CD4-positive, alpha-beta T cell (primary cell): ENCODE measurements around the gene IRX6. TPM values are rescaled to one million over a fixed set of nuclear protein-coding genes. Genes with fewer than 3 reads are reported as not detected.

Source experiments
- ATAC-seq: fragments of 200-7000 bp; cut with Tn5 transposase; one replicate; pipeline ENCODE4 v1.10.0; 2022; ENCODE audit warnings: mild to moderate bottlenecking; ENCODE audit not compliant: poor library complexity
- CTCF ChIA-PET: fragments of 350-600 bp; sonication (Branson Sonifier 250); formaldehyde crosslinking; loops from one replicate; lab custom pipeline; 2021; ENCODE audit warnings: antibody characterized with exemption, inconsistent platforms; lab: Charles Lee
- POLR2A ChIA-PET: fragments of 350-600 bp; sonication (Branson Sonifier 250); formaldehyde crosslinking; loops from one replicate; lab custom pipeline; 2021; ENCODE audit warnings: antibody characterized with exemption, inconsistent platforms; lab: Charles Lee
- DNase-seq, 14 experiments: peaks; one replicate each; pipeline ENCODE4 v3.0.0-alpha.2; 2013 to 2020; ENCODE audit warnings: mixed read lengths in 2 of 14
- H3K27ac ChIP-seq, 2 donors: one replicate each; pipeline versions ENCODE4 v1.5.1 to v1.7.0; 2013; ENCODE audit warnings: low read length in 2 of 2, low read depth in 1 of 2, mild to moderate bottlenecking in 1 of 2
- H3K27me3 ChIP-seq, 2 experiments: 1 replicate in 1 of 2; 2 replicates in 1 of 2; pipeline versions ENCODE4 v1.6.1 to v1.7.0; 2013; ENCODE audit warnings: low read length in 2 of 2, control low read depth in 1 of 2, mild to moderate bottlenecking in 1 of 2, moderate library complexity in 1 of 2; ENCODE audit not compliant: insufficient read depth in 2 of 2, control insufficient read depth in 1 of 2
- H3K36me3 ChIP-seq: one replicate; pipeline ENCODE4 v1.6.1; 2013; ENCODE audit warnings: low read length, control low read depth; ENCODE audit not compliant: insufficient read depth
- H3K4me1 ChIP-seq: one replicate; pipeline ENCODE4 v1.6.1; 2013; ENCODE audit warnings: low read length, control low read depth; ENCODE audit not compliant: insufficient read depth
- H3K4me3 ChIP-seq: one replicate; pipeline ENCODE4 v1.5.1; 2013; ENCODE audit warnings: mild to moderate bottlenecking, low read length, moderate library complexity
- H3K9me3 ChIP-seq, 2 experiments: 1 replicate in 1 of 2; 2 replicates in 1 of 2; pipeline versions ENCODE4 v1.6.1 to v1.7.0; 2013; ENCODE audit warnings: low read length in 2 of 2, mild to moderate bottlenecking in 2 of 2, control low read depth in 1 of 2, moderate library complexity in 1 of 2; ENCODE audit not compliant: control insufficient read depth in 1 of 2, insufficient read depth in 1 of 2
- H3K27ac Mint-ChIP-seq: one replicate; pipeline ENCODE4 v1.8.0; 2020; ENCODE audit warnings: mixed read lengths
- H3K27me3 Mint-ChIP-seq: one replicate; pipeline ENCODE4 v1.8.0; 2021; ENCODE audit warnings: mixed read lengths
- H3K36me3 Mint-ChIP-seq: one replicate; pipeline ENCODE4 v1.8.0; 2021; ENCODE audit warnings: low read depth, mixed read lengths
- H3K4me1 Mint-ChIP-seq: one replicate; pipeline ENCODE4 v1.8.0; 2021; ENCODE audit warnings: low read depth, mixed read lengths
- H3K4me3 Mint-ChIP-seq: one replicate; pipeline ENCODE4 v1.8.0; 2020; ENCODE audit warnings: mild to moderate bottlenecking, mixed read lengths
- H3K9me3 Mint-ChIP-seq: one replicate; pipeline ENCODE4 v1.8.0; 2020; ENCODE audit warnings: mixed read lengths
- CTCF ChIP-seq: fragments of 200-600 bp; IDR thresholded peaks from one replicate; pipeline ENCODE4 v1.8.0; 2022; ENCODE audit warnings: antibody characterized with exemption, mild to moderate bottlenecking
- intact Hi-C, 2 experiments: fragments of 100-400 bp; cut with DNase I in 1 of 2; cut with micrococcal nuclease in 1 of 2; formaldehyde crosslinking; loops; one replicate each; pipeline versions ENCODE4 v1.15.1 to v1.9.0; 2023 to 2025; cut with DNase I, micrococcal nuclease
- total RNA-seq, 174 experiments: library from RNA in 2 of 174; stranded (reverse) in 2 of 174; gene quantifications; one replicate each; pipeline ENCODE4 v1.2.3 and lab custom pipeline; 2021 to 2026

Gene IRX6
- total RNA-seq, 2 experiments from 2014 or later, result not detected

- H3K27ac ChIP-seq, result no peak overlapping the region
- H3K36me3 ChIP-seq, result no peaks in the 10 kb centered on the region
- no peaks in the 10 kb centered on the region for H3K4me1 ChIP-seq
- Mint-ChIP-seq H3K4me1 (no peaks in the 10 kb centered on the region), H3K4me3 (no peak overlapping the region), H3K27ac (no peak overlapping the region), H3K27me3 (peaks cover 26% of the 10 kb centered on the region), H3K9me3 (no peaks in the 10 kb centered on the region), H3K36me3 (no peaks in the 10 kb centered on the region)
- ChIA-PET CTCF (no interaction called here), POLR2A (no interaction called here)
- intact Hi-C loops, result no loop called here
- TF ChIP-seq CTCF, result no peak
- no peak overlapping the region for H3K4me3 ChIP-seq
- peaks cover 5 to 8% of the 10 kb centered on the region in 2 experiments for H3K27me3 ChIP-seq
- ATAC-seq (no peak), DNase-seq (no peak)
- H3K9me3 ChIP-seq, result peaks cover 0 to 3% of the 10 kb centered on the region in 2 experiments
Measured at GRCh38 chr16:55350984-55351383, 27.0 kb downstream of the IRX6 start.

- H3K9me3 Mint-ChIP-seq, result no peaks in the 10 kb centered on the region
- H3K4me1 ChIP-seq, result no peaks in the 10 kb centered on the region
- intact Hi-C loops, result no loop called here
- H3K27me3 Mint-ChIP-seq, result peaks cover 24% of the 10 kb centered on the region
- no peaks in the 10 kb centered on the region for H3K4me1 Mint-ChIP-seq
- H3K27ac Mint-ChIP-seq, result no peak overlapping the region
- no peaks in the 10 kb centered on the region for H3K36me3 Mint-ChIP-seq
- no peak for ATAC-seq
- CTCF ChIA-PET, result no interaction called here
- POLR2A ChIA-PET, result no interaction called here
- DNase-seq, result no peak
- H3K9me3 ChIP-seq, result peaks cover 0 to 3% of the 10 kb centered on the region in 2 experiments
- no peak overlapping the region for H3K4me3 ChIP-seq
- peaks cover 5 to 8% of the 10 kb centered on the region in 2 experiments for H3K27me3 ChIP-seq
- H3K27ac ChIP-seq, result no peak overlapping the region
- no peaks in the 10 kb centered on the region for H3K36me3 ChIP-seq
- no peak for TF ChIP-seq CTCF
- no peak overlapping the region for H3K4me3 Mint-ChIP-seq
Measured at GRCh38 chr16:55351936-55352335, 27.9 kb downstream of the IRX6 start.

GRCh38 chr16:55357241-55357640 is 33.2 kb downstream of the IRX6 start:
- H3K36me3 Mint-ChIP-seq, result no peaks in the 10 kb centered on the region
- H3K27me3 Mint-ChIP-seq, result peaks cover 25% of the 10 kb centered on the region
- no peaks in the 10 kb centered on the region for H3K4me1 Mint-ChIP-seq
- CTCF ChIA-PET, result no interaction called here
- H3K4me3 ChIP-seq, result no peak overlapping the region
- TF ChIP-seq CTCF, result no peak
- H3K27ac Mint-ChIP-seq, result no peak overlapping the region
- no peak overlapping the region for H3K27ac ChIP-seq
- no peaks in the 10 kb centered on the region for H3K27me3 ChIP-seq
- H3K9me3 Mint-ChIP-seq, result no peaks in the 10 kb centered on the region
- POLR2A ChIA-PET, result no interaction called here
- DNase-seq (no peak), ATAC-seq (no peak)
- no peaks in the 10 kb centered on the region for H3K4me1 ChIP-seq
- no peaks in the 10 kb centered on the region for H3K36me3 ChIP-seq
- no peak overlapping the region for H3K4me3 Mint-ChIP-seq
- H3K9me3 ChIP-seq, result peaks cover 0 to under 1% of the 10 kb centered on the region in 2 experiments
- intact Hi-C loops, result no loop called here
